HG02970 (cell line): ENCODE data around the gene ATP5F1C.
A peak's percentile ranks its signal among the peaks of the same experiment; 100 is the strongest.
"Not testable (repeated sequence)": the region's sequence is repeated elsewhere in the genome, so short reads cannot be mapped to it uniquely, and the experiment has no call there.

Source experiments
- ATAC-seq: cut with Tn5 transposase; IDR thresholded peaks from one replicate; pipeline ENCODE4 v1.9.1; 2021; ENCODE audit warnings: mild to moderate bottlenecking, moderate library complexity, moderate number of reproducible peaks; ENCODE audit not compliant: unreplicated experiment, low FRiP score

The ATP5F1C gene

DNA sequence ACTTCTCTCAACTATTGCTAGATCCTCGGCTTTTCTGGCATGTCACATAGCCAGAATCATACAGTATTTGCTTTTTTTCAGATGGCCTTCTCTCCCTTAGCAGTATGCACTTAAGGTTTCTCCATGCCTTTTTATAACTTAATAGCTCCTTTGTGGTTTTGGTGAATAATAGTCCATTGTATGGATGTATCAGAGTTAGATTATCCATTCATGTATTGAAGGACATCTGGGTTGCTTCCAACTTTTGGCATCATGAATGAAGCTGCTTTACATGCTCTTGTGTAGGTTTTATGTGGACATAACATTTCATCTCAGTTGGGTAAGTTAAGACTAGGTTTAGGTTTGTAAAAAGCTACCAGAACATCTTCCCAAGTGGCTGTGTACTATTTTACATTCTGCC is 4.6 kb downstream of the ATP5F1C start:
- no peak for ATAC-seq

DNA sequence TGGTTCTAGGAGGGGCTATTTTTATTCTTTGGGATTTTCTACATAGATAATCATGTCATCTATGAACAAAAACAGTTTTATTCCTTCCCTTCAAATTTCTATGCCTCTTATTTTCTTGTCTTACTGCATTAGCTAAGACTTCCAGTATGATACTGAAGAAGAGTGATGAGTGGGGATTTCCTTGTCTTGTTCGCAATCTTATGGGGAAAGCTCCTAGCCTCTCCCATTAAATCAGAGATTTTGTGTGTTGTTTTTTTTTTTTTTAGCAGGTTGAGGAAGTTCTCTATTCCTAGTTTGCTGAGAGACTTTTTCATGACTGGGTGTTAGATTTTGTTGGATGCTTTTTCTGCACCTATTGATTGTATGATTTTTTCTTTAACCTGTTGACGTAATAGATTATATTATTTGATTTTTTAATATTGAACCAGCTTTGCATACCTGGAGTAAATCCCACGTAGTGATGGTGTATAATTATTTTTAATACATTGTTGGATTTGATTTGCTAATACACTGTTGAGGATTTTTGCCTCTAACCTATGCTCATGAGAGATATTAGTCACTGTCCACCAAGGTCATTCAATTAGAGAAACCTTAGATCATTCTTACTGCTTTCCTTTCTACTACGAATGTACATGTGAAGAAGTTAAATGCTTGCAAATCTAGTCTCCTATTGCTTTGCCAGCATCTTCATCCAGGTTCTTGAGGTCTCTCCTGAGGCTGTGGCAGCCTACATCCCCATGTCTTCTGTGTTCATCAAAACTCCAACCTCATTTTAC is 6.5 kb downstream of the ATP5F1C start:
- ATAC-seq, result no peak

DNA sequence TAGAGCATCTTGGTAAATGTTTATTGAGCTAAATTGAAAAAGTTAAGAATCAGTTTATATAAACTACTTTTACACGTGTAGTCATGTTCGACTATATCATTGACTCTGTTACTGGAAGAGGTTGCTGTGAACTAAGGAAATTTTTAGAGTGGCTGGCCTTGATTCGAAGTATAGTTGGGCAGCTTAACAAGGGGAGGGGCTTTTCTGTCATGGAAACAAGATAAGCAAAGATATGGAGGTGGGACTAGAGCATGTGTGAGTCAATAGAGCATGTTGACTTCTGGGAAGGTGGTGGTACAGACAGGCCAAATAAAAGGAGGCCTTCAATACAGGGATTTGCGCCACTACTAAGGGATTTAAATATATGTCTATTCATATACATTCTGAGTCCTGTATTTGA is 7.6 kb downstream of the ATP5F1C start:
- no peak for ATAC-seq

DNA sequence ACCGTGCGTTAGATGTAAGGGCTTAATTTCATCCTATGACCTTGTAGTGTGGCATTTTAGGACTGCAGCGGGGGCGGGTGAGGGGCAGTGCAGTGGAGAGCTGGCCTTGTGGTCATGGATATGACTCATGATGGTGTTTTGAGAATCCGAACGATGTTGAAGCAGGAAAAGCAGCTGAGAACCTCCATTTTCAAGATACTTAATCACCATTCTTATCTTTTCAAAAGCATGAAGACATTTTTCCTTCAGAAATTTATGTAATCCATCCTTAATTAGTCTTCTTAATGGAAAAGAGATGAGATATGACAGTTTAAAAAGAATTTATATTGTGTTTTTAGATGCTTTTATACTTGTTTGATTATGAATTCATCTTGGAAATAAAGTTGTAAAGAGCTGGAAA is 9.6 kb downstream of the ATP5F1C start:
- no peak for ATAC-seq

DNA sequence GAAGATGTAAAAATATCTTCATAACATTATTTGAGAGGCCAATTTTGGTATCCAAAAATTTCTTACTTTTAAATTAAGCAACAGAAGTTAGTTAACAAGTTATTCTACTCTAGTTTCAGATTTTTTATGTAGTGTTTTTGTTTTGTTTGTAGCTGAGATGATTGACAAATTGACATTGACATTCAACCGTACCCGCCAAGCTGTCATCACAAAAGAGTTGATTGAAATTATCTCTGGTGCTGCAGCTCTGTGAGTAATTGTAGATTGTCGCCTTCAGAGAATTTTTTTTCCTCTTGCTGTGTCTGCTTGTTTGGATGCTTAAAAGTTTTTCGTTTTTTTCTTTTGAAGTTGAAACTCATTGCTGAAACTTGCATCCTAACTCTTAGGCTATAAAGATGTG is 14.6 kb downstream of the ATP5F1C start:
- ATAC-seq, result no peak

DNA sequence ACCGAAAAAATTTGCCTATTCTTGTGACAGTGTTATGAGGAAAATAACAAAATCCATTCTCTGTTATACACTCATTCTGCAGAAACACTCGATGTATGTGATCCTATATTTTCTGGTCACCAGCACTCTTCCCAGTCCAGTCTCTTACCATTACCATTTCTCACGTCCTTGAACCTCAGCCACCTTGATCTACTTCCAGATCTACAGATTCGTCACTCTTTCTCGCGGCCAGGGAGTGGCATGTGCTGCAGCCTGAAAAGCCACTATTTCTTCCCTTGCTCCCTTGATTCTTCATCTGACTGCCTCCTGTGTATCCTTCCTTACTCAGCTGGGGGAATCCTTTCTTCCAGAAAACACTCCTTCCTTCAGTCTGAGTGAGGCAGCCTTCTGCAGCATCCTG is 16.2 kb downstream of the ATP5F1C start:
- no peak for ATAC-seq

DNA sequence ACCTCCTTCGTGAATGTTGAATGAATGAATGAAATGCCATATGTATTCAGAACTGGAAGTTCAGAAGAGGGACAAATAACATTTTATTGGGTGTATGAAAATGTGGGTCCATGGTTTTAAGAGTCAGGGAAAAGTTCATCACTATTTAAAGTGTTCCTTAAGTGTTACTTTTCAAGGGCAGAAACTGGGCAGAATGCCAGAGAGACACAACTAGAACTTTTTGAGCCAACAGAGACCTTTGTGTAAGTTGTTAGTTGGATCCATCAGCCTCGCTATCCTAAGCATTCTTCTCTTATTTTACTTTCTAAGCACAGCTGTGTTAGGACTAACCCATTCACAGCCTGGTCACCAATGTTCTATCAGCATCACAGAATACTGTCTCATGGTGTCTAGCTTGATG is 16.8 kb downstream of the ATP5F1C start:
- ATAC-seq, result no peak

DNA sequence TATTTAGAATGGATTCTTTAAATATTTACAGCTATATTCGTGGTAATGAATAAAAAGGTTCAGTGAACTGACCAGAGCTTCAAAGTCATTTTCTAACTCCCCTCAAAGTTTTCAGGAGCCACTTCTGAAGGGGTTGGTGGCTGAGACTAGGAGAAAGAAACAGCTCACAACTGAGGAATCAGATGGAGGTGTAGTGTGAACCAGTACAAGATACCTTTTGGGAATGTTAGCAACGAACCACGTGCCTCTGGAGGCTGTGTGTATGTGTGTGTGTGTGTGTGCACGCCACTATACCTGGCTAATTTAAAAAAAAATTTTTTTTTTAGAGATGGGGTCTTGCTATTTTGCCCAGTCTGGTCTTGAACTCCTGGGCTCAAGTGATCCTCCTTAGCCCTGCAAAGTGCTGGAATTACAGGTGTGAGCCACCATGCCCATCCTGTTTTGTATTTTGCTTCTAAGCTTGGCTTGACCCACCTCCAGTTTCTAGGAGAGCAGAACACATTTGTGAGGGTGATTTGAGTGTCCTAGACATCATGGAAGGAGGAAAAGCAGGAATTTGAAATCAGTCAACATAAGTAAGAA is 20.8 kb downstream of the ATP5F1C start:
- no peak for ATAC-seq

DNA sequence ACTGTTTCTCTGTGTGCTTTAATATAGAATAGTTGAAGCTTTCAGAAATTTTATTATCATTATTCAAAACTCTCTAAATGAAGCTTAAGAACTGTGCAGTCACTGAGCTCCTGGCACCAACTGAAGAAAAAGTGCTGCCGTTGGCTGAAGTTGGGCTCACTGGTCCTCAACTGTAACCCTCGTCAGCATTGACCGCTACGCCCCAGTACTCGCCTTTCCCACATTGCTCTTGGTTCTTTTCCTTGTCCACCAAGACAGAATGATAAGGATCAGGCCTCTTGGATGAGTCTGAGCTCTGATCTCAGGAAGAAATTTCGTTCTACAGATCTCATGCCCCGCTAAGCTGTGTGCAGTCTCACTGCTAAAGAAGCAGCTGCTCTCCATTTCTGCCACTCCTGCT is 22.5 kb downstream of the ATP5F1C start:
- no peak for ATAC-seq

DNA sequence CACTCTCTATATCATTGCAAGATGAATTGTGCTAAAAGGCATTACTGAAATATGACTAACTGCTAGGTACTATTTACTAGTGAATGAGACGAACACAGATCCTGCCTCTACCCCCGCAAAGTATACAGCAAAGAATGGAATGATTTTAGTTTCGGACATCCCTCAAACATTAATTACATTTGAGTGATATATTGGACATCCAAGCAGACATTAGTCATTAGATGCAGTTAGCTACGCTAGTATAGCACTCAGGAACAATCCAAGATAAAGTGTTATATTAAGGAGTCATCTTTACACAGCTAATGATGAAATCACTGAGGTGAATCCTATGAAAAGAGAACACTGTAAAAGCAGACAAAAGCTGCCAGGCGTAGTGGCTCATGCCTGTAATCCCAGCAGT is 23.0 kb downstream of the ATP5F1C start:
- no peak for ATAC-seq

DNA sequence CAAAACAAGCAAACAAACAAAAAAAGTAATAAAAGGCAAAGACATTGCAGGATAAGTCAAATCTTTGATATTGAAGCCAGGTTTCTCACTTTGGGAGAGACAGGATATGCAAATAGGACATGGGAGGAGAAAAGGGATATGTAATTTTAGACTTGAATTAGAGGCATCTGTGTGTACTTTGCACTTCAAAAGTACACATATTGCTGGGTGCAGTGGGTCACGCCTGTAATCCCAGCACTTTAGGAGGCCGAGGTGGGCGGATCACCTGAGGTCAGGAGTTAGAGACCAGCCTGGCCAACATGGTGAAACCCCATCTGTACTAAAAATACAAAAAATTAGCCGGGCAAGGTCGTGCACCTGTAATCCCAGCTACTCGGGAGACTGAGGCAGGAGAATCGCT is 23.8 kb downstream of the ATP5F1C start:
- not testable (repeated sequence) for ATAC-seq

DNA sequence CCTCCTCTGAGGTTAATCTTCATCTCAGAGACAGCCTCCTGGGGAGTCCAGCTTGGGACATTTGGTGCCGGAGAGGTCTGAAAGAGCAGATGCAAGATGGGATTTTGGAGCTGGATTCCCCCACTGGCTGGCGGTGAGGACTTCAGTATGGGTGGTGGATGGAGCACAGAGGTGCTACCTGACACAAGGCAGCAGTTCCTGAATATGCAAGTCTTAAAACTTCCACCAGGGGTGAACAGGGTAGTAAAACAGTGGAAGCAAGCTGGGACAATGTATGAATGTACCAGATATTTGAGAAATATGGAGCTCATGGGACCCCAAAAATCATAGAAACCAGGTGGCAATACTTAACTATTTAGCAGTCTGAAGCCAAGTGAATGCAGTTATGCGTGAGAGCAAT is 25.5 kb downstream of the ATP5F1C start:
- no peak for ATAC-seq

DNA sequence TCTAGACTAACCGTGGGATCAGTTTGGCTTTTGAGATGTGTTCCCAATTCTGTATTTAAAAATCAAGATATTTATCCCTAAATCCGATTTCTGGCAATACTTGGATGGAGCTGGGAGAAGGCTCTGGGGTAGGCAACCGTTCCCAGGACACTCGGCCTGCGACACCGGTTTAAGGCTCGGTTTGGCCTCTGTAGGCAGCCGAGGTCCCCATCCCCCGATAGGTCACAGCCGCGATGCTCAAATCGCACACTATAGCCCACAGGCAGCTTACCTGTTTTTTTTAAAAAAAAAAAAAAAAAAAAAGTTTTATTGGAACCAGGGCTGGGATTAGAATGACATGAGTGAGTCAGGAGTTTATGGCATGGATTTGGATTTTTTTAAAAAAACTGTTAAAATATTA is 29.6 kb downstream of the ATP5F1C start:
- ATAC-seq, result no peak

DNA sequence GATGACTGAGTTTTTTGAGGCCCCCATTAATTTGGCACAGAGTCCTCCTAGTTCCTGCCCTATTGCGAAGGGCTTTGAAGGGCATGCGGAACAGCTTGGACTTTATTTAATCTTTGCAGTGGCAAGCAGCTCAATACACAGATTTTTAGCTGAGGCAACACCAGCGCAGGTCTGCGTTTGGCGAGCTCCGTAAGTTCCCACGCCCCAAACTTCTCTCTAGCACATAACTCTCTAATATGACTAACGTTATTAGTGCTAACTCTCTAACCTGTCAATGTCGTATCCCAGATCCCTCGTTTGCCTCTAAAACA is 30.0 kb downstream of the ATP5F1C start:
- peak; percentile 15 for ATAC-seq

DNA sequence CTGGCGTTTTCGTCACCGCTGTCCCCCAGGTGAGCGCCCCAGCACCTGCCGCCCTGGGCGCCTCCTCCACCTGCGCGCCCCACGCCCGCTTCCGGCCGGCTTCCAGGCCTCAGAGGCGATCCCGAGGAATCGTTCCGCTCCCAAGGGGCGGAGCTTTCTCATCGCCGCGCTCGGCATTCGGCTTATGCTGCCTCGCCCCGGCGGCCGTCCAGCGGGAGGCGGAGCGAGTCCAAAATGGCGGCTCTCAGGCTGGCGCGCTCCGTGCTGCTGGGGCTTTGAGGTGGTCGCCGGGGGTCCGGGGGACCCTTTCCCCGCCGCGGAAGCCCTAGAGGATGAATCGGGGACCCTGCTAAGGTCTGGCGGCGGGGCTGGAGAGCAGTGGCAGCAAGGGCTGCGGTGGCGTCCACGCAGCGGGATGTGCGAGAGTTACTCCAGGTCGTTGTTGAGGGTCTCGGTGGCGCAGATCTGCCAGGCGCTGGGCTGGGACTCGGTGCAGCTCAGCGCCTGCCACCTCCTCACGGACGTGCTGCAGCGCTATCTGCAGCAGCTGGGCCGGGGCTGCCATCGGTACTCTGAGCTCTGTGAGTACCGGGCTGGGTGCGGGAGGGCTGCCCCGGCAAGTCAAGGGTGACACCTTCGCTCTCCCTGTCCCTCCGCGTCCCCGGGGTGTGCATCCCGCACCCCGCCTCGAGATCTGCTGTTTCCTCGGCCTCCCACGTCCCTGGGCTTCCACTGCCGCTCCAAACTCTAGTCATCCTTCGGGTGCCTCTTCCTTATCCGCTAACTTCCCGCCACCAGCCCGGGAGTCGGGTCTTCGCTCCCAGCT is 30.5 kb downstream of the ATP5F1C start, which contains the start of gene TAF3:
Gene TAF3, plus strand, starts transcription at position 211 of the 826 bp plus-strand sequence. Its CDS starts 205 bp downstream, at position 416.
- ATAC-seq, result peak; percentile 92

DNA sequence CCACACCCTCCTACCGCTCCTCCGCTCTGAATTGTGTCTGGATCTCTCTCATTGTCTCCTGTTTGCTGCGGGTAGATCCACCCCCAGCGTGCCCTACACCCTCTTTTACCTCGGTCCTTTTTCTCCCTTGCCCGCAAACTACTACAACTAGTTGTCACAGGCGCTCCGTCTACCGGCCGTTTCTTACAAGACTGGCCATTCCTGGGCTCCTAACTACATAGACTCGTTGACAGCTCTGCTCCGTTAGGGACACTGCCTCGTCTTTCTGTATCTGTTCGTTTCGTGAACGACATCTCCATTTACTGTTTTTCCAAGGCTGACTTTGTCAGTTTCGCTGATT is 31.1 kb downstream of the ATP5F1C start:
- ATAC-seq, result peak; percentile 36

DNA sequence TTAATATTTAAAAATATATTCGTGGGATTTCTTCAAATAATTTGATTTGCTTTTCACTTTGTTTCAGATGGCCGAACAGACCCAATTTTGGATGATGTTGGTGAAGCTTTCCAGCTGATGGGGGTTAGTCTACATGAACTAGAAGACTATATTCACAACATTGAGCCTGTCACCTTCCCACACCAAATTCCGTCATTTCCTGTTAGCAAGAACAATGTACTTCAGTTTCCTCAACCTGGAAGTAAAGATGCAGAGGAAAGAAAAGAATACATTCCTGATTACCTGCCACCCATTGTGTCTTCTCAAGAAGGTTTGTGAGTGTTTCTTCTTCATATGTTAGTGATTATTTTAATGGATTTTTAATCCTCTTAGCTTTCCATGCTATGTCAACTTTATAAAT is 36.3 kb downstream of the ATP5F1C start:
- ATAC-seq, result no peak

DNA sequence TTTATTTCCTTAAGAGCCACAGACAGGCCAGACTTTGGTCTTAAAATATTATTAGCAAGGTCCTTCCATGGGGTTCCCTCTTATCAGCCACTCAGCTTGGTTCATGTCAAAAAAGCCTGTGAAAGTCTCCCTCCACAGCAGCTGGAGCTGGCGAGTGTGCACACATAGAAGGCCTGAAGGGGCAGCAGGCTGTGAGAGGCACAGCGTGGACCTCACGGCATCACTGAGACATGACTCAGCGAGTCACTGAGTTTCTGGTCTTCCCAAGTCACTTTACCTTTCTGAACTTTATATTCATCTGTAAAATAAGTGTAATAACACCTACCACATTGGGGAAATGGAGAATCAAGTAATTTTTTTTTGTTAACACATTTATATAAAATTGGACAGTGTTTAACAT is 39.0 kb downstream of the ATP5F1C start:
- ATAC-seq, result no peak

DNA sequence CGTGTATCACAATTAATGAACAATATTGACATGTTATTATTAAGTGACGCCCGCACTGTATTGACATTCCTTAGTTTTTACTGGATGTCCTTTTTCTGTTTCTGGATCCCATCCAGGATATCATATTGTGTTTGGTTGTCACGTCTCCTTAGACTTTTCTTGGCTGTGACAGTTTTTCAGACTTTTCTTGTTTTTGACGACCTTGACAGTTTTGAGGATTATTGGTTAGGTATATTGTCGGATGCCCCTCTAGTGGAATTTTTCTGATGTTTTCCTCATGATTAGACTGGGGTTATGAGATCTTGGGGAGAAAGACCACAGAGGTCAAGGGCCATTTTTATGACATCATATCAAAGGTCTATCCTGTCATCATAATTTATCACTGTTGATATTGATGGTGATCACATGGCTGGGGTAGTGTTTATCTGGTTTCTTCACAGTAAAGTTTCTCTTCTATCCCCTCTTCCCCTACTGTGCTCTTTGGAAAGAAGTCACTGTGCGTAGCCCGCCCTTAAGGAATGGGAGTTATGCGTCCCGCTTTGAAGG is 41.4 kb downstream of the ATP5F1C start:
- ATAC-seq, result no peak

DNA sequence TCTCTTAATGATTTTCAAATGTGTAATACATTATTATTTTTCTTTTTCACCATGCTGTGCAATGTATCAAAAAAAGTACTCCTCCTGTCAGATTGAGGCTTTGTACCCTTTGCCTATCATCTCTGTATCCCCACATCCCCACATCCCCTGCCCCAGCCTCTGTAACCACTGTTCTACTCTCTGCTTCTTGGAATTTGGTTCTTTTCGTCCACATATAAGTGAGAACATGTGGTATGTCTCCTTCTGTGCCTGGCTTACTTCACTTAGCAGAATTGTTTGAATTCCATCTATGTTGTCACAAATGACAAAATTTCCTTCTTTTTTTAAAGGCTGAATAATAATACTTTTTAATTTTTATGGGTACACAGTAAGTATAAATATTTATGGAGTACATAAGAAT is 44.1 kb downstream of the ATP5F1C start:
- no peak for ATAC-seq

DNA sequence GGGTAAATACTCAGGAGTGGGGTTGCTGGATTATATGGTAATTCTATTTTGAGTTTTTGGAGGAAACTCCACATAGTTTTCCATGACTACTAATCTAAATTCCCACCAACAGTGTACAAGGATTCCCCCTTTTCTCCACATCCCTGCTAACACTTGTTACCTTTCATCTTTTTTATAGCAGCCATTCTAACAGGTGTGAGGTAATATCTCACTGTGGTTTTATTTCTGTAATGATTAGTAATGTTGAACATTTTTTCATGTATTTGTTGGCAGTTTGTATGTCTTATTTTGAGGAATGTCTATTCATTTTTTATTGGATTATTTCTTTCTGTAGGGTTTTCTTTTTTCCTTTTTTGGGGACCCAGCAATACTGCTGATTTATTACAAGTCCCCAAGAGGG is 45.2 kb downstream of the ATP5F1C start:
- ATAC-seq, result no peak
